Keratinocyte (primary cell): ENCODE data around the gene ARL4C.

Experiments
- CTCF ChIP-seq, 3 experiments: IDR thresholded peaks in 1 of 3; conservative IDR thresholded peaks in 1 of 3; optimal IDR thresholded peaks in 1 of 3; 2 replicates in 2 of 3; 3 replicates in 1 of 3; pipeline versions ENCODE3 to v1.5.1; 2011; ENCODE audit warnings: low read length in 3 of 3, mild to moderate bottlenecking in 3 of 3, moderate library complexity in 2 of 3, control low read depth in 1 of 3, inconsistent platforms in 1 of 3; ENCODE audit not compliant: insufficient read depth in 2 of 3; ENCODE audit errors: extremely low read depth in 1 of 3
- EZH2 ChIP-seq: IDR thresholded peaks from one replicate; pipeline ENCODE4 v1.6.1; 2012; ENCODE audit warnings: inconsistent platforms, mild to moderate bottlenecking, low read length, moderate library complexity

DNA sequence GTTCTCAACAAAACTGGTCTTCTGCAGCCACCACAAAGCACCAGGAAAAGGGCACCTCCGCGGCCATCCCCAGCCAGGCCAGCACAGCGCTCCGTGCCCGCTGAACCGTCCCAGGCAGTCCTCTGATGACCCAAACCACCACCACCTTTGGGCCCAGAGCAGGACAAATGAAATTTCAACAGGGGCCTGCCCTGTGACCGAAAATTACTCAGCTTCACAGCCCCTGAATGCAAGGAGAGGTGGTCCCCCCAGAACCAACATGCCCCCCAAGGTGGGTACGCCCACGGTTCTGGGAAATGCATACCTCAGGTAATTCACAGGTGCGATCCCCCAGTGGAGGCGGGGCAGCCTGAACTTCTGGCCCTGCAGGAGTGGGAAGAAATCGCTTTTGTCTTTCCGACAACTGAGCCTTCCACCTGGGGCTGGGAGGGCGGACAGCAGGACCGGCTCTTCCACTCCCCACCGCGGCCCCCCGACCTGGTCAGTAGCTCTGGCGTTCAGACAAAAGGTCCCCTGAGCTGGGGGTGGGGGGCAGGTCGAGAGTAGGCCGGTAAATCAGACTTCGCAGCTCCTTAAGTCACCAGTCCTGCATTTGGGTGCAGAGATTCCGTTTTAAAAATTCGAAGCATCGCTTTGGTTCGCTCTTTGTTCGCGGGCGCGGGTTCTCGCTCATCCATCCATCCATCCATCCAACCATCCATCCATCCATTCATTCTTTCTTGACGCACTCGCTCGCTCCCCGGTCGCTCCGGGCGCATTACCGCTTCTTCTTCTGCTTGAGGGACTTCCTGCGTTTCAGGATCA, 1.4 kb downstream of the ARL4C start:
- TF ChIP-seq CTCF (optimal IDR thresholded peaks at IDR 0.05 in 1 of 3, IDR thresholded peaks at IDR 0.05 in 1 of 3, conservative IDR thresholded peaks at IDR 0.05 in 1 of 3; ENCODE audit: extremely low read depth in 1 of 3, insufficient read depth in 2 of 3, low read length in 3 of 3): no peak
- TF ChIP-seq EZH2: no peak
